HG02623 (cell line): Measurements from ENCODE around the gene ZNF385B.

Experiments used
- ATAC-seq: cut with Tn5 transposase; IDR thresholded peaks from one replicate; pipeline ENCODE4 v1.9.1; 2021; ENCODE audit warnings: moderate library complexity; ENCODE audit not compliant: unreplicated experiment

Gene ZNF385B

GRCh38 chr2:179856205-179856604 is 5.2 kb downstream of the ZNF385B start:
- no peak for ATAC-seq

- no peak for ATAC-seq
Measured at GRCh38 chr2:179855673-179856072, 5.7 kb downstream of the ZNF385B start.

GRCh38 chr2:179854891-179855290 is 6.5 kb downstream of the ZNF385B start:
- no peak for ATAC-seq

- ATAC-seq: no peak
Measured at GRCh38 chr2:179853108-179853507, 8.3 kb downstream of the ZNF385B start.

- ATAC-seq: no peak
Measured at GRCh38 chr2:179850188-179850587, 11.2 kb downstream of the ZNF385B start.

GRCh38 chr2:179849719-179850118 is 11.7 kb downstream of the ZNF385B start:
- ATAC-seq: no peak

- ATAC-seq: no peak
Measured at GRCh38 chr2:179843541-179843940, 17.9 kb downstream of the ZNF385B start.

- ATAC-seq: no peak
Measured at GRCh38 chr2:179842498-179843153, 18.8 kb downstream of the ZNF385B start.

- ATAC-seq: no peak
Measured at GRCh38 chr2:179840840-179841239, 20.6 kb downstream of the ZNF385B start.

- ATAC-seq: no peak
Measured at GRCh38 chr2:179837408-179837807, 24.0 kb downstream of the ZNF385B start.

- no peak for ATAC-seq
Measured at GRCh38 chr2:179830043-179830787, 31.2 kb downstream of the ZNF385B start.

- no peak for ATAC-seq
Measured at GRCh38 chr2:179826297-179826696, 35.1 kb downstream of the ZNF385B start.

GRCh38 chr2:179825494-179825893 is 35.9 kb downstream of the ZNF385B start:
- ATAC-seq: no peak

- ATAC-seq: no peak
Measured at GRCh38 chr2:179824961-179825360, 36.5 kb downstream of the ZNF385B start.

GRCh38 chr2:179822540-179822939 is 38.9 kb downstream of the ZNF385B start:
- ATAC-seq: no peak

GRCh38 chr2:179818546-179818945 is 42.9 kb downstream of the ZNF385B start:
- no peak for ATAC-seq

GRCh38 chr2:179817181-179817841 is 44.1 kb downstream of the ZNF385B start:
- ATAC-seq: no peak

- no peak for ATAC-seq
Measured at GRCh38 chr2:179814050-179814449, 47.4 kb downstream of the ZNF385B start.

GRCh38 chr2:179812501-179812900 is 48.9 kb downstream of the ZNF385B start:
- ATAC-seq: no peak

GRCh38 chr2:179811042-179811441 is 50.4 kb downstream of the ZNF385B start:
- no peak for ATAC-seq

GRCh38 chr2:179809606-179810005 is 51.8 kb downstream of the ZNF385B start:
- ATAC-seq: no peak

GRCh38 chr2:179805001-179805400 is 56.4 kb downstream of the ZNF385B start:
- ATAC-seq: no peak
